NAMALWA (cell line): ENCODE measurements around the gene RERG.

ENCODE experiments used
- DNase-seq: peaks from one replicate; pipeline ENCODE4 v3.0.0-alpha.2; 2015; ENCODE audit warnings: low spot score

RERG gene

DNA sequence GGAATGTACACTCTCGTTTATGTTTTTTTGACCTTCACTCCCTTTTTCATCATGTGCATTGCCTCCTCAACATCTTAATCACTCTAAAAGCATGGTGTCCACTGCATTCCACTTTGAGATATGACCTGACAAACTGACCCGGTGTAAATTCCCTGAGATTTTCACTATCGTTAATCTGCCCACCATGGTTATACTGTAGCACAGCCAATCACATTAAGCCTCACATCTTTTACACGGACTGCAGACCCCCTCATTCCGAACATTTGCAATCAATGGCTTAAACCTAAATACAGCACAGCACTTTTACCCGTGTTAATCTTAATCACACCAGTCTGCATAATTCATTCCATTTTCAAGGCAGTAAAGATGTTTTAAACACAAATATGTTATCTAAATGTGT, 2.4 kb downstream of the RERG start:
- DNase-seq, result no peak

DNA sequence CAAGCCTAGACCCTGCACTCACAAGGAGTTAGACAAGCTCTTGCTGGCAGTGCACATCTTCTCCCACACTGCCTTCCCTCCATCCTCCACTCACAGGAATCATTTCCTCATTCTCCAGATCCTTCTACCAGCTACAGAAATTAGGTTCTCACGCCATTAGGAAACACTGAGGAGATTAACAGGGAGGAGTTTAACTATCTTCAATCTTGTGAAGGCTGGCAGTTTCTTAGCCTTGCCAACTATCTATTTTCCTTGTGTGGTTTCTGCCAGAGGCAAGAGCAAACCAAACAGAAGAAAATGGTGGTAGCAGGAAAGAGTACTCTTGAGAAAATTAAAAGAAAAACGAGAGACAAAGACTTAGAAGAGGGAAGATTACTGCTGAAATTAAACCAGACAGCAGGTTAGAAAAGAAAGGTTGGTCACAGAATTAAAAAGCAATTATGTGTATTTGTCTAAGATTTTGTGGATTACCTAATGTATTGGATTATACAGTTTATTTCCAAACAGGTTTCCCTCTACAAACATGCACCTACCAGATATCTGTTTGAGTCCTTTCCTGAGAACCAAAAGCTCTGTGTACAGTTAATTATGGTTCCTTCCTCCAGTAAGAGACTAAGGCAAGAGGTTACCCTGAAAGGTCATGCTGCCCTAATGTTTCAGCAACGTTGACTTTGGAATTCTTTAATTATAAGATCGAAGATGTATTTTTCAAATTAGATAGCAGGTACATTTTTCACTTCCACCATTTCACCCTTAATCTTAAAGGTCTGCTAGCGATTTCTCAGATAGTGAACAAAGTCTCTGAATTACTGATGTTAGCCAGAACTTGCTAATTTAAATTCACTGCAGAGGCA, 5.0 kb downstream of the RERG start:
- no peak for DNase-seq

DNA sequence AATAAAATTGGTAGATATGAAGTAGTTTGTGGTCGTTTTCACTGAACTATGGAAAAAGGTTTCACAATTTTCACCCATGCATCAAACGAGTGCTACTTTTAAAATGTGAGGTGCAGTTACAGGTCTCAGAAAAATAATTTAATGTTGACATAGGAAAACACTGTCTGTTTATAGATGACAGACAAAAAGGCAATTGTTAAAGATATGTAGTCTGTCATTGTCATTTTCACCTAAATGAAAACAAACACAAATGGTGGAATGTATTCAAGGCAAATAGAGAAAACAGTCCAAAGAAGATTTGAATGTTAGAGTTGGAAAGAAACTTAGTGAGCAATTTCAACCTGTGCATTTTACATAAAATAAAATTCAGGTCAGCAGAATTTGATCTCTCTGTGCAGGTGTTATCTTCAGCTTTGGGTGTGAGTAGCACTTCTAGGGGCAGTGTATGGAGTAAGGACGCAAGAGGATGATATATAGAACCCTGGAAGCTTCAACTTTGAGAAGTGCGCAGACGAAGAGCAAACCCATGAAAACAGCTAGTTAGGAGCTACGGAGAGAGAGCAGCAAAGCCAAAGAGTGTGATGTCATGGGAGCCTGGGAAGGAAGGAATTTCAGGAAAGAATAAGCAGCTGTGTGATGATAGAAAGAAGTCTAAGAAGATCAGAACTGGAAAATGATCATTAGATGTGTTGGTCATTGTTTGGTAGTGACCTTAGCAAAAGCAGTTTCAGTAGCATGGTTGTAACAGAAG, 6.2 kb downstream of the RERG start:
- DNase-seq, result no peak

DNA sequence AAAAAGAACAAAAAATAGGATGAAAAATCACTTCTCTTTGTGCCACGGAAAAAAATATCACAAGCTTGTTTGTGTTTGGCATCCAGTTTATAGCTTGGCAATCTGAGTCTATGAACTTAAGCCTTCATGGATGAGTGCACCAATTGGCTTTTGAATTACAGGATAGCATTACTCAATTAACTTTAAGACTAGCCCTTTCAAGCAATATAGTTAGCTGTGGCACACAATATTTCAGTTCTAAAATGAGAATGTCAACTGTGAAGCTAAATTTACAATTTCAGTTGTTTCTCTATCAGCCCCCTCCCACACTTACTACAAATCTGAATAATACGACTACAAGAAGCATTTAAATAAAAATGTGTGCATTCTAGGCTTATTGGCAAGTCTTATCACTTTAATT, 8.3 kb downstream of the RERG start:
- no peak for DNase-seq

DNA sequence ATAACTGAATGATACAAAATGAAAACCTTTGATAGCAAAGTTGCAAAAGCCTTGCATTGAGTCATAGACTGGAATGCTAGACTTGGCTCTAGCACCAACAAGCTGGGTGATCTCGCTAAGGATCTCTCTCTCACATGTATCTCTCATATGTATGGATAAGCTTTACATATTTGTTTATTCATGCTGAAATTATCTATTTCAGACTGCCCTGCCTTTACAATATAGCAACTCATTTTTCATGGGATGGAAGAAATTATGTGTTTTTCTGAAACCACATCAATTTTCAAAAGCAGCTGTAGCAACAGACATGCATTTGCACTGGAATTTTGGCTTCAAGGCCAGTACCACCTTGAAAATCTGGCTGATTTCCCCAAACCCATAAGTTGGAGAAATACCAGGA, 11.4 kb downstream of the RERG start:
- no peak for DNase-seq

DNA sequence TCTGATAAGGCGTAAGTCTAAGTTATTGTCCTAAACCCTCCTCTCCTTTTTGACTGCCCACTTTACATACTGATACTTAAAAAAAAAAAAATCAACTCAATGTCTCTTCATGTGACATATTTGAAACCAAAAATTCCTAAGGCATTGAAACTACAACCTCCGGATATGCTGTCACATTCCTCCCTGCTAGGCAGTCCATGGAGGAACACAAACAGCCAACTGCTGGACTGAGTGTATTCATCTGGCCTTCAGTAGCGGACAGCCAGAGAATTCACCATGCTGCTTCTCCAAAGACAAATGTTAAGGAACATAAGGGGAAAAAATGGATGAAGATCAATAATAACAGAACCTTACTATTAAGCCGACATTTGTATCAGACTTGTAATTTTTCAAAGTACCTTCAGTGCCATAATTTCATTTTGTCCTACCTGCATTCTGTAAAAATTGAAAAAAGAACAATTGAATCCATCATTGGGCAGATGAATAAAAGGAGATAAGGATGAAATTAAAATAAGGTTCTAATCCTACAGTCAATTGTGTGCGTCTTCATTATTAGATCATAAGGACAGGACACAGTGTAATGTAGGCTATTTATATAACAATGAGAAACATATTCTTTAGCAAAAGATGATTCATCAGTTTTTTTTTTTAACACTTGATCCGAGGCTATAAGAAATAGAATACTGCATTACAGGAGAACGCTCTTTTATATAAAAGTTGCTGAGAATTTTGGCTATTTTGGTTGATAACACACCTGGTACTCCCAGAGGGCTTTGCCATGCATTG, 12.2 kb downstream of the RERG start:
- DNase-seq, result no peak

DNA sequence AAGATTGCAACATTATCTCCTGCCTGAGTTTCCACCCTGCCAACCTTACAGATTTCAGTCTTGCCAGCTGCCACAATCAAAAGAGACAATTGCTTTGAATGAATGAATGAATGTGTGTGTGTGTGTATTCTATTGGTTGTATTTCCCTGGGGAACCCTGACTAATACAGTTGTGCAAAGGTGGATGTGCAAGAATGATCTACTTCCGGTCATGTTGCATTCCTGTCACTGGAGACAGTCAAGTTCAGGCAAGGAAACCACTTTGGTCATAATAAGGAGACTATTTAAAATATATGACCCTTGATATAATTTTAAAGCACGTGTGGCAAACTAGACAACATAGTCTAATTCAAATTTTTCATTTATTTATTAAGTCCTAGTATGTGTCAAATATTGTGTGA, 13.1 kb downstream of the RERG start:
- no peak for DNase-seq

DNA sequence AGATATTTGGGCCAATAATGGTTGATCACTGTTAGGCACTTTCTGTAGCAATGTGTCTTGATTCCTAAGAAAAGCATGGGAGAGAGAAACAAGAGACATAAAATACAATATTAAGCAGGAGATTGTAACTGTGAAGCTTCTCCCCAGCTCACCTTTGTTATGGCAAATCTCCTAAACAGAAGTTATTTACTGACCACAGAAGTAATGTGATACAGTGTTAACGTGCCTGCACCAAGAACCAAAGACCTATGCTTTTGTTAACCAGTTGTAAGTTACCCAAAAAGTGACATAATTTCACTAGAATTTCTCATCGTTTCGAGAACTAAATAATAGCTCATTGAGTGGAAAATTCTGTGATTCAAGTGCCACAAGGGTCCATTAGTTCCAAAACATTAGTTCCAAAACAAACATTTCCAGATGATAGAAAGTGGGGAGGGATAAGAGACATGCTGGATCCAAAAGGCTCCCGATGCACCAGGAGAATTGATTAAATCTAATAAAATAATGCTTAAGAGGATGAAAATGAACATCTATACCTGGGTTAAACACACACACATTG, 14.3 kb downstream of the RERG start:
- no peak for DNase-seq

DNA sequence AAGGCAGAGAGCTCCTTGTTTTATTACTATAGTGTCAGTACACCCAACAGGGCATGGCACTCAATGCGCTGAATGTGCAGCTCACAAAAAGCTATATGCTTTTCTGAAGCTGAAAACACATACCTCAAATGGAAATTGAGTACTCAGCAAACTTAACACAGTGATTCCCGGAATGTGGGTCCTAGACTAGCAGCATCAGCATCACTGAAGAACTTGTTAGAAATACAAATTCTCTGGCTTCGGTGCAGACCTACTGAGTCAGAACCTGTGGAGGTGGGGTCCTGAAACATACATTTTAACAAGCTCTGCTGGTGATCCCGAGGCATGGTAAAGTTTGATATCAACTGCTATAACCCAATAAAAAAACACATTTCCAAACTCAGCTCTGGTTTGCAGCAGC, 14.9 kb downstream of the RERG start:
- DNase-seq, result no peak

DNA sequence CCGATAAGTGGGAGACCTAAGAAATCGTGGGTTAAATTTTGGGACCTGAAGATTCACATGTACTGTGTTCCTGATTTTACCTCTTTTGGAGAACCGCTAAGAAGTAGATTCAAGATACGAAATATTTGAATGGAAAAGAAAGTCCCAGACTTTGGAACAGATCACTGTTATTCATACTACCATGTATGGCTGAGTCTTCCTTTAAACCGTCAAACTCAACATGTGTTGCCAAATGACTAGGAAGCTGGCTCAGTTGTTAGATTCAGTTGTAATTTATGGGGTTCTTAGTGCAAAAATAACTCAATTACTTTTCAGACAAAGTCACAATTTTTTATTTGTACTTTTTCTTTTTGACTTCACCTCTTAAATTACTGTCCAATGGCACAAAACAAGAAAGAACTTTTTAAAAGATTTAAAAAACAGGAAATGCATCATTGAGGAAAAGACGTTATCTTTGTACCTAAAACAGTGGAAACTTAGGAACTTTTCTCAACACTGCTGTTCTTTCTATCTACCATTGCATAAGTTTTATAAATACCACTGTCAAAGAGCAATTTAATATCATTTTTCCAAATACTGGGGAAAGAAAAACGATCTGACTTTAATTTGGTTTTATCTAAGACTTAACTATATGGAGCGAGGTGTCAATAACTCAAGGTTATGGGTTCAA, 15.7 kb downstream of the RERG start:
- DNase-seq, result no peak

DNA sequence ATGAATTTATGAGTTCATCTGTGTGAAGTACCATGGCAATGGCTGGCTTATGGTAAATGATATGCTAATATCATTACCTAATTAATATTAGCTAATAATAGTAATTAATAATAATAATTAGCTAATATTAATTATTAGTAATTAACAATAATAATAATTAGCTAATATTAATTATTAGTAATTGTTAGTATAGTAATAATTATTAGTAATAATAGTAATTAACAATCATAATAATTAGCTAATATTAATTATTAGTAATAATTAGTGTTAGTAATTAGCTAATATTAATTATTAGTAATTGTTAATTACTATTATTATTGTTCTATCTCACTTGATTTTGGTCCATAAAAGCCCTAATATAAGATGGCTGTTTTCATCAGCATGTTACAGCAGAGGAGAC, 19.8 kb downstream of the RERG start:
- no peak for DNase-seq

DNA sequence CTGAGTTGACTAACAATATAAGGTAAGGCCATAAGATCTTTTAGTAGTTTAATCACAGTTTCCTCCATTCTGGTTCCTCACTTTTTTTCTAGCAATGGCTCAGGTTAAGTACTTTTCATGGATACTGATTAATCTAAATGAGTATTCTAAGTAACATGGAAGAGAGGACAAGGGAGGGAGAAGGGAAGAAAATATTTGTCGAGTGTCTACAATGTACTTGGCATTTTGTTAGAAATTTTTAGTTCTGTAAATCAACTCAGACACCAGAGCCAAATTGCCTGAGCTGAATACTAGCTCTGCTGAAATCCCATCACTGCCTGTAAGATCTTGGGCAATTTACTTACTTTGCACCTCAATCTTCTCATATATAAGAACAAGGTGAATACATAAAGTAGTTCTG, 20.2 kb downstream of the RERG start:
- DNase-seq, result no peak

DNA sequence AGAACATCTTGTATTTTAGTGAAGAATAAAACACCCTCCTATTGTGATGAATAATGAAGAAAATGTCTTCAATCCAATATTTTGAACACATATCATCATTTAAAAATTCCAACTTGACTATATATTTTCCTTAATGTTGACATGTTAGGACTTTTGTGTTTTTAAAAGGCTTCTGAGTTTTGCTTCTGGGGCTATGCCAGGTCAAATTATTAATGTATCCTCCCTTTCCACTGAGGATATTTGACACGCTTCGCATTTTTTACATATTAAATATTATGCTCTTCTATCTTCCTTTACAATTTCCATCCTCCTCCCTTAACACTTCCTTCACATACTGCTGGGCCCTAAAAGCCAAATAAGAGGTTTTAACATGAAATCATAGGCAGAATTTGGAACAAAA, 20.6 kb downstream of the RERG start:
- no peak for DNase-seq

DNA sequence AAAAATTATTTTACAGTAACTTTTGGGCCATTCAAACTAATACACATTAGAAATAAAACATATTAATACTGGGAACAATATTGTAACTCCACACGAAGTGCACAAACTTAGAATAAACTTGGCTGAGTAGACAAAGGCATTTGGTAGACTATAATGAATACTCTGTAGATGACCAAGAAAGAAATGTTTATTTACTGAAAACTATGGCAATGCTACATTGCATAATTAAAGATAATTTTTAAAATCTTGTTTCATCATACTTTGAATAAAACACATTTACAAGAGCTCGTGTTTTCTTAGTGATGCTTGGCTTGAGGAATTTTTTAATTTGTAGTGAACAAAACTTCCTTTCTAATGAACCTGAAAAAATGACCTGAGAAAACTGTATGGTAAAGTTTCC, 21.3 kb downstream of the RERG start:
- DNase-seq, result no peak

DNA sequence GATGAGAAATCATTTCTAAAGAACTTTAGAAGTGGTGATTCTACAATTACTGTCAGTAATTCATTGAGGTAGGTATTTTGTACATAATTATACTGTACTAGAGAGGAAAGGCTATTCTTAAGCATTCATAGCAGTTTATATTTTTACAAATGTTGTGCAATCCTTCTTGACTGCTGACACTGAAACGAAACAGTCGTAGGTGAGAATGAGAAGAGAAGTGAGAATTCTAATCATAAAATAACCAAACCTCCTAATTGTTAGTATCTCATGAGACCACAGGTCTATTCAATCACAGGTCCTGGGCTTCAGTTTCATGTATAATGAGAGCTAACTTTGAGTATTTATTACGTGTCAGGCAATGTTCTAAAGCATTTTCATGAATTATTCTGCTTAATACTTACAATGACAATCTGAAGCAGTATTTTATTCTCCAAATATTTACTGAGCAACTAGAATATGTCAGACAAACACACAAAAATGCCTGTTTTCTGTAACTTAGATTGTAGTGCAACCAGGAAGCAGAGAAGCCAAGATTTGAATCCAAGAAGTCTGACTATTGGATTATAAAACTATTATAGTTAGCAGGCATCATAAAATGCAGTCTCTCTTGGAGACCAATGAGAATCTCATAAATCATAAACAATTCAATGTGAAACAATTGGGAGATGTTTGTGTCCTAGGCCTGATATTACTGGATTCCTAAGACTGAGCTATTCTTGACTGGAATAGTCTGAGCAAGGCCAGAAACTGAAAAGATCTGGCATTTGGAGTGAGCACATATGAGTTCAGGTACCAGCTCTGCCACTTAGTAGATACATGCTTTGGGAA, 24.3 kb downstream of the RERG start:
- no peak for DNase-seq

DNA sequence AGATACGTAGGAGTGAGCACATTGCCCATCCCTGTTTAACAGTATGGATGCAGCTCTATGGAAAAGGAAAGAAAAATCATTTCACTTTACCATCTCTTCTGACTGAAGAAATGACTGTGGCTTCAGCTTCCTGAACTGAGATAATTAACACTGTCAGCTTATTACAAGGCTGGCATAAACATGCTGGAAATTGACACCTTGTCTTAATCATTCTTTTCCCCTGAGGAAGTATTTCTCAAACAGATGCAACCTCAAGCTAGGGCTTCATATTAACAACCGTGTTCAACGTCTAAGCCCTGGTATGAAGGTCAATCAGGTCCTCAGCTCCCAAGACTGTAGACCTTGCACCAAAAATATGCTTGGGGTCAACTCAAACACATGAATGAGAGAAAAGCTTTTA, 25.0 kb downstream of the RERG start:
- DNase-seq, result no peak

DNA sequence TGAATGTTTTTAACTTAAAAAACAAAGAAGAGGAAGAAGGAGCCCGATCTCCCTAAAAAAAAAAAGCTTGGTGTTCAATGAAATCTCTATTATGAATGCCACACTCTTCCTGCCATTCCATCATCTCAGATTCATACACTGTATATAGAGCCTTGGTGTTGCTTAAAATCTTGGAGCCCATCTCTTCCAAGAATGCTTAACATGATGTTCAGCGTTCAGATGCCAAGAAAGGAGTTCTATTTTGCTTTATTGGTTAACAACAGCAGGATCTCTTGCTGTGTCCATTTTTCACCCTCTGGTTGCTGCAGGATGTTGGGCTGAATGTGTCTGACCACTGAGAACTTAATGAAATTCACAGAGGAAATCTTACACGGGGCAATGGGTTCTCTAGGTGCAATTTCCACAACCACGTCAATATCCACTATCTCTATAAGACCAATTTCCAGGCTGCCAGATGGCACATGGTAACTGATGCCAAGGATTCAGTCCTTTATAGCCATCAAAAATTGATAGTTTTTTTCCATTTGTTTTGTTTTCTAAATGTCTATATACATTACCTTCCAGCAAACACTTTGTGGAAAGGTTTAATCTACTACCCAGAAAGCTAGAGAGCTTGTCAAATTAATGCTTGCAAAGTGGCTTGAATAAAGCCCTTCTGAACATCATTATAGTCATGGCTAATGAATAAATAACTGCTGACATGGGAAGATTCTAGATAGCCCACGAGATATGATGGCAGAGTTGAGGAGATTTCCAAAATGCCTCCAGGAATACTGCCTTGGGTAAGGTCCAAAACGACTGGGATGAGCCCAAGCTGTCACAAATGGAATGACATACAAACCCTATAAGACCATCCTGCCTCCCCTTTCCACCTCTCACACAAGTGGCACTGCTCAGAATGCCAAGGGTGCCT, 26.5 kb downstream of the RERG start:
- DNase-seq, result no peak

DNA sequence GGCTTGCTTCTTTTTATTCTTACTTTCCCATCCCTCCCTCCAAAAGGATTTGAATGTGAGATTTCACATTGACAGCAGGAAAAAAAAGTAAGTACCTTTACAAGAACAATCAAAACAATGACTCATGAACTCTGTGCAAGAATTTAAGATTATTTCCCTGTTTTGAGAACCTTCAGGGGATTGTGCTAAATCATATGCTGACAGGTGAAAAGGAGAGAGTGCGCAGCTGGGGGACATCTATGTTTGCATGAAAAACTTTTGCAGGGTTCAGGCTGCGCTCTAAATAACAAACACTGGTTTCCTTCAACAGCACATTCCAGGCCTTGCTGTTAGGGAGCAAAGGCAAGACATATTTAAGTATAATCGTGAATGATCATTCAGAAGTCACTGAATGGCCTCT, 27.3 kb downstream of the RERG start:
- no peak for DNase-seq

DNA sequence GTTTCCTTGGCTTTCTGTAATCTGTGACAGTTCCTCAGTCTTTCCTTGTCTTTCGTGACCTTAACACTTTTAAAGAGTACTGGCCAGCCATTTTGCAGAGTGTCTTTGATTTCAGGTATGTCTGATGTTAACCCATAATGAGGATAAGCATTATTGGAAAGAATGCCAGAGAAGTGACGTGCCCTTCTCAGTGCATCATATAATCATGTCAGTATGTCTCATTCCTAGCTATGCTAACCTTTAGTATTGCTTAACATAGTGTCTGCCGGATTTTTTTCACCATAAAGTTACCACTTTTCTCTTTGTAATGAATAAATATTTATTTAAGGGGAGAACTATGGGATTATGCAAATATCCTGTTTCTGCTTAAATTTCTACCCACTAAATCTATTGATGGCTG, 28.5 kb downstream of the RERG start:
- no peak for DNase-seq

DNA sequence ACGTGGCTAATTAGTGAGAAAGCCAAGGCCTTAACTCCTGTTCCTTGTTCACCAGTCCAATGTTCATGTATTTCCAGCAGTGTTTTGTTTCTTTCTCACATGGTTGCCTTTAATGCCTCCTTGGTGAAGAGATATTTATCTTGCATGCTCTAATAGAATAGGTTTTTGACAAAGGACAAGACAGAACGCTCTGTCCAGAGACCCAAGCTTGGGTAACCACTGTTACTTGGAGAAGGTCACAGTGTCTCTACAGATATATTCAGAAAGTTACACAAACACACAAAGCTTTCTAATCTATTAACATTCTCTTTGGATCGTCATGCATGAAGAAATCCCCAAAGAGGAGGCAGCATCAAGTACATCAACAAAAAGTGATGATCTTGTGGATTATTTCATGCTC, 33.1 kb downstream of the RERG start:
- DNase-seq, result no peak
